Natural killer cell (primary cell): Measurements from ENCODE around the gene PRPSAP2. TPM values are rescaled to one million over a fixed set of nuclear protein-coding genes. Genes with fewer than 3 reads are reported as not detected.

ENCODE experiments used
- ATAC-seq, 3 donors: fragments of 150-1000 bp in 2 of 3; fragments of 200-7000 bp in 1 of 3; cut with Tn5 transposase; 1 replicate in 1 of 3; 2 replicates in 2 of 3; pipeline ENCODE4 v1.10.0; 2021; ENCODE audit warnings: mild to moderate bottlenecking in 2 of 3, moderate library complexity in 2 of 3
- DNase-seq, 2 donors: peaks; one replicate each; pipeline versions ENCODE4 v3.0.0 to v3.0.0-alpha.2; 2013 to 2021; ENCODE audit warnings: mixed read lengths in 1 of 2
- H3K27ac ChIP-seq: one replicate; pipeline ENCODE4 v1.5.1; 2013; ENCODE audit warnings: mild to moderate bottlenecking, low read length
- H3K27me3 ChIP-seq: one replicate; pipeline ENCODE4 v1.6.1; 2013; ENCODE audit warnings: low read length; ENCODE audit not compliant: control insufficient read depth, insufficient read depth
- H3K36me3 ChIP-seq: one replicate; pipeline ENCODE4 v1.6.1; 2013; ENCODE audit warnings: low read length; ENCODE audit not compliant: control insufficient read depth, insufficient read depth
- H3K4me1 ChIP-seq: one replicate; pipeline ENCODE4 v1.6.1; 2013; ENCODE audit warnings: low read length; ENCODE audit not compliant: control insufficient read depth, insufficient read depth
- H3K4me3 ChIP-seq: one replicate; pipeline ENCODE4 v1.5.1; 2013; ENCODE audit warnings: low read length
- H3K9me3 ChIP-seq: one replicate; pipeline ENCODE4 v1.6.1; 2013; ENCODE audit warnings: low read length; ENCODE audit not compliant: control insufficient read depth, insufficient read depth
- H3K27ac Mint-ChIP-seq, 2 donors: one replicate each; pipeline ENCODE4 v1.8.0; 2022; ENCODE audit warnings: mild to moderate bottlenecking in 2 of 2, mixed read lengths in 2 of 2, moderate library complexity in 1 of 2
- H3K27me3 Mint-ChIP-seq, 2 donors: one replicate each; pipeline ENCODE4 v1.8.0; 2022; ENCODE audit warnings: low read depth in 2 of 2, mixed read lengths in 2 of 2
- H3K36me3 Mint-ChIP-seq: one replicate; pipeline ENCODE4 v1.8.0; 2022; ENCODE audit warnings: mixed read lengths
- H3K4me1 Mint-ChIP-seq, 2 donors: one replicate each; pipeline ENCODE4 v1.8.0; 2022; ENCODE audit warnings: mixed read lengths in 2 of 2
- H3K4me3 Mint-ChIP-seq: one replicate; pipeline ENCODE4 v1.8.0; 2022; ENCODE audit warnings: mild to moderate bottlenecking, moderate library complexity, mixed read lengths
- H3K9me3 Mint-ChIP-seq, 2 donors: one replicate each; pipeline ENCODE4 v1.8.0; 2022; ENCODE audit warnings: mixed read lengths in 2 of 2
- WGBS: methylation state at CpG from one replicate; pipeline ENCODE4 v1.1.7; 2013; ENCODE audit warnings: missing lambda C conversion rate; ENCODE audit not compliant: insufficient coverage; 5-methylcytosine and 5-hydroxymethylcytosine counted together
- intact Hi-C: fragments of 100-400 bp; cut with micrococcal nuclease; formaldehyde crosslinking; loops from one replicate; pipeline ENCODE4 v1.14.2; 2022
- total RNA-seq, 4 donors: library from RNA; stranded (reverse); fragments of 120-200 nt in 1 of 4; gene quantifications; one replicate each; pipeline versions ENCODE4 v1.2.3 to v1.2.4, GENCODE V29; 2013 to 2022
- TF ChIP-seq, protein P1 (sequence below): fragments of 200-600 bp; IDR thresholded peaks from one replicate; pipeline ENCODE4 v1.8.0; 2022; ENCODE audit warnings: antibody characterized with exemption

PRPSAP2 gene
- total RNA-seq, 3 donors from 2014 or later (not counting 1 experiment from before 2014, with no cell fraction given), result 33.4 to 48.2 (median 33.8) TPM

GRCh38 chr17:18904482-18904881, 46.6 kb downstream of the PRPSAP2 start:
- intact Hi-C loops, result no loop called here
- Mint-ChIP-seq H3K27me3 (peaks cover 0 to 4% of the 10 kb centered on the region in 2 donors), H3K9me3 (no peaks in the 10 kb centered on the region), H3K4me3 (no peak overlapping the region), H3K36me3 (peaks cover 15% of the 10 kb centered on the region), H3K4me1 (peaks cover 30 to 36% of the 10 kb centered on the region in 2 donors), H3K27ac (no peak overlapping the region)
- 98% methylated on average over 5 of the region's 5 CpGs for WGBS
- H3K4me1 ChIP-seq, result peaks cover 34% of the 10 kb centered on the region
- H3K9me3 ChIP-seq, result no peaks in the 10 kb centered on the region
- no peak overlapping the region for H3K4me3 ChIP-seq
- TF ChIP-seq, protein P1, sequence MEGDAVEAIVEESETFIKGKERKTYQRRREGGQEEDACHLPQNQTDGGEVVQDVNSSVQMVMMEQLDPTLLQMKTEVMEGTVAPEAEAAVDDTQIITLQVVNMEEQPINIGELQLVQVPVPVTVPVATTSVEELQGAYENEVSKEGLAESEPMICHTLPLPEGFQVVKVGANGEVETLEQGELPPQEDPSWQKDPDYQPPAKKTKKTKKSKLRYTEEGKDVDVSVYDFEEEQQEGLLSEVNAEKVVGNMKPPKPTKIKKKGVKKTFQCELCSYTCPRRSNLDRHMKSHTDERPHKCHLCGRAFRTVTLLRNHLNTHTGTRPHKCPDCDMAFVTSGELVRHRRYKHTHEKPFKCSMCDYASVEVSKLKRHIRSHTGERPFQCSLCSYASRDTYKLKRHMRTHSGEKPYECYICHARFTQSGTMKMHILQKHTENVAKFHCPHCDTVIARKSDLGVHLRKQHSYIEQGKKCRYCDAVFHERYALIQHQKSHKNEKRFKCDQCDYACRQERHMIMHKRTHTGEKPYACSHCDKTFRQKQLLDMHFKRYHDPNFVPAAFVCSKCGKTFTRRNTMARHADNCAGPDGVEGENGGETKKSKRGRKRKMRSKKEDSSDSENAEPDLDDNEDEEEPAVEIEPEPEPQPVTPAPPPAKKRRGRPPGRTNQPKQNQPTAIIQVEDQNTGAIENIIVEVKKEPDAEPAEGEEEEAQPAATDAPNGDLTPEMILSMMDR, result no peak
- no peaks in the 10 kb centered on the region for H3K27me3 ChIP-seq
- ATAC-seq (no peak), DNase-seq (no peak)
- peaks cover 16% of the 10 kb centered on the region for H3K36me3 ChIP-seq
- no peak overlapping the region for H3K27ac ChIP-seq

DNA sequence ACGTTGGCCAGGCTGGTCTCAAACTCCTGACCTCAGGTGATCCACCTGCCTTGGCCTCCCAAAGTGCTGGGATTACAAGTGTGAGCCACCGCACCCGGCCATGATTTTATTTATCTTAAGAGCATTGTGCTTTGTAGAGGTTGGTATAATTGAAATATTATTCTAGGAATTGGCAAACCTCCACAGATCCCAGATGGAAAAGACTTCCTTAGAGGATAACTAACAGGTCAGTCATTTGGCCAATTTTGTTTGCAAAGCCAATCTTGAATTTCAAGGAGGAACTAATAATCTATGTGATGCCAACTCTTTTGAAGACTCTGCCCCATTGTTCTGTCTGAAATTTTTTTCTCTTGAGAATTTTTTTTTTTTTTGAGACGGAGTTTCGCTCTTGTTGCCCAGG, 47.3 kb downstream of the PRPSAP2 start:
- intact Hi-C loops, result no loop called here
- Histone ChIP-seq H3K4me3 (no peak overlapping the region), H3K27me3 (no peaks in the 10 kb centered on the region), H3K4me1 (peaks cover 27% of the 10 kb centered on the region), H3K36me3 (peaks cover 16% of the 10 kb centered on the region), H3K27ac (no peak overlapping the region), H3K9me3 (no peaks in the 10 kb centered on the region)
- Mint-ChIP-seq H3K4me1 (peaks cover 28 to 31% of the 10 kb centered on the region in 2 donors), H3K27ac (no peak overlapping the region), H3K4me3 (no peak overlapping the region), H3K27me3 (peaks cover 0 to 3% of the 10 kb centered on the region in 2 donors), H3K9me3 (no peaks in the 10 kb centered on the region), H3K36me3 (peaks cover 15% of the 10 kb centered on the region)
- TF ChIP-seq, protein P1, result no peak
- no peak for ATAC-seq
- 89% methylated on average over 3 of the region's 5 CpGs for WGBS
- no peak for DNase-seq

- intact Hi-C loops, result no loop called here
- WGBS, result 92% methylated on average over 5 of the region's 5 CpGs
- Mint-ChIP-seq H3K27ac (no peak overlapping the region), H3K9me3 (no peaks in the 10 kb centered on the region), H3K4me1 (peaks cover 0 to 4% of the 10 kb centered on the region in 2 donors), H3K36me3 (peaks cover 28% of the 10 kb centered on the region), H3K27me3 (peaks cover 0 to 2% of the 10 kb centered on the region in 2 donors), H3K4me3 (no peak overlapping the region)
- TF ChIP-seq, protein P1, result no peak
- Histone ChIP-seq H3K9me3 (no peaks in the 10 kb centered on the region), H3K4me1 (no peaks in the 10 kb centered on the region), H3K27ac (no peak overlapping the region), H3K36me3 (peaks cover 36% of the 10 kb centered on the region), H3K27me3 (no peaks in the 10 kb centered on the region), H3K4me3 (no peak overlapping the region)
- ATAC-seq, result no peak
- no peak for DNase-seq
Measured at GRCh38 chr17:18910326-18910725, 52.4 kb downstream of the PRPSAP2 start.

GRCh38 chr17:18910881-18911280, 53.0 kb downstream of the PRPSAP2 start:
- TF ChIP-seq, protein P1, result no peak
- H3K4me3 ChIP-seq, result no peak overlapping the region
- intact Hi-C loops, result no loop called here
- WGBS, result over 99% methylated on average over 6 of the region's 6 CpGs
- no peaks in the 10 kb centered on the region for H3K4me1 ChIP-seq
- Mint-ChIP-seq H3K4me3 (no peak overlapping the region), H3K36me3 (peaks cover 28% of the 10 kb centered on the region), H3K4me1 (peaks cover 0 to 4% of the 10 kb centered on the region in 2 donors), H3K27me3 (peaks cover 0 to 2% of the 10 kb centered on the region in 2 donors), H3K27ac (no peak overlapping the region), H3K9me3 (no peaks in the 10 kb centered on the region)
- peaks cover 38% of the 10 kb centered on the region for H3K36me3 ChIP-seq
- no peak for ATAC-seq
- no peaks in the 10 kb centered on the region for H3K9me3 ChIP-seq
- no peak overlapping the region for H3K27ac ChIP-seq
- no peak for DNase-seq
- H3K27me3 ChIP-seq, result no peaks in the 10 kb centered on the region
